Activated T-cell treated with anti-CD3 and anti-CD28 coated beads, Interleukin-2, amount 50 U/mL, for 48 hours (primary cell): ENCODE data around the gene SHC1.

Source experiments
- DNase-seq, 2 experiments: peaks; one replicate each; pipeline ENCODE4 v3.0.0-alpha.2; 2020

SHC1 gene

DNA sequence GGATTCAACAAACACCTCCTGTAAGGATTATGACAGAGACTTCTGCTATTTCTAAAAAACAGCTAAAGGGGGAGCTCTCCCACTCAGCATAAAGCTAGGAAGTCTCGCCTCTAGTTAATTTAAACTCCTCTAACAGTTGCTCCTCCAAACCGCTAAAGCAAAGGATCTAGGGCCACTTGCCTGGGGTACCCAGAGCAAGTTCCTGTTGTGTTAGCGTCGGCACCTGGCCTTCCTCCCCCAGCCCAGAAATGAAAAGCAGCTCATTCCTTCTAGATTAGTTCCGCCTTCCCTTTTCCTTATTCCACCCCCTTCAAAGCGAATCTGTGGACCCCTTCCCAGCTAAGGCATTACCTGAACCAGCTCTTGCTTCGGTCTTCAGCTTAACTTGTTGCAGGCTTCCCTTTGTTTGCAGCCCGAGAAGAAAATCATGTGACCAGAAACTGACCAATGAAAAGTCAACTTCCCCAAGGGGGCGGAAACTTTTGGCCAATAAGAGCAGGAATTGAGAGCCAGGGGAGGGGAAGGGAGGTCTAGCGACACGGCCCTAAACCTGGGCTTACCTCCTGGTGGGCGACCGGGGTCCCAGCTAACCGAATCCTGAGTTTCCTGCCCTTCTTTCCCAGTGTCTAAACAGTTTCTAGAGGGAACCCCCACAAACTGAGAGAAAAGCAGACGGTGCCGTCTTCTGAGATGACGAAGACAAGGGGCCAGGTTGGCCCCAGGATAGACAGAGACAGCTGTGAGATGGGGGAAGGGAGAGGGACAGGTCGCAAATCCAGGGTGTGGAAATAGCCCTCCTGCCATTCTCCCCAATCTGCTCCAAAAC is 14.6 kb downstream of the SHC1 start, which contains the start of gene PBXIP1:
Gene PBXIP1, minus strand, starts transcription at position 382 of the 826 bp plus-strand sequence. CDS start 2,378 bp downstream, outside the sequence.
- peak; percentile 85 to 88 for DNase-seq

DNA sequence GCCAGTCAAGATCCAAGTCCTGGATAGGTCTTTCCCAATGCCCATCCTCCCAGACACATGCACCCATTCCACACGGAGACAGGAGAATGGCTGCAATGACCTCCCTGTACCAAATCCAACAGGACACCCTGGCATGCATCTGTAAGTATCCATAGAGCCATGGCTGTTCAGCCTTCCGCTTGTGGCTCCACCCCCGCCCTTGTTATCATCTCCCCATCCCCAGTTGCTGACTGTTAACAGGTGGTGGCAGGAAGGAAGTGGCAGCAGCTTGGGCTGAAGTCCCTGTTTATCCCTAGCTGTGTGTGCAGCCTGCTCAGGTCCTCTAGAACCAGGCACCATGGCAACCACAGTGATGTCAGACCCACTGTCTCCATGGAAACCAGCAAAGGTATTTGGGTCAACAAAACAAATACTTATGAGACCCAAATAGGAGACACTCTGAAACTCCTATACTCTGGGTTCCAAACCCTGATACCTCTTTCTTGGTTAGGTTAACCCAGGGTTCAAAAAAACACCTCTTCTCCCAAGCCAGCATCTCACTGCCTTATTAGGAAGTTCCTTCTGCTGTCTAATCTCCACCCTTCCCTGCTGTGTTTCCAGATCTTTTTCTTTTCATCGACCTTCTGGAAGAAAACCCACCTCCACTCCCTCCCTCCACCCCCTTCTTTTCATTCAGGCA is 15.4 kb downstream of the SHC1 start:
- peak; percentile 78 to 82 for DNase-seq

DNA sequence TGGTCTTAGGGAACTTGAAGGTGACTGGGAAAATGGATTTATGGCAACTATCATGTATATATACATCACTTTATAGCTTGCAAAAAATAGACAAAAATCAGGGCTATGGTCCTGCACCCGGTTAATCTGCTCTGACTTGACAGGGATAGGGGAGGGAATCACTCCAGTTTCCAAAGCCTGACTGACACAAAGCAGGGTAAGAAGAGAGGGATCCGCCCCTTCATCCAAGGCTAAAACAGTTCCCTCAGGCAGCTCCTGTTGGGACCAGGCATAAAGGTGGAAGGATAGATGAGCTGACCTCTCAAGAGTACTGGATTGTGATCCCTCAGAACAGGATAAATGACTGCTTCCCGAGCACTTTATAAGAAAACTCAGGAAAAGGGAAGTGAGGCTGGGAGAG is 16.0 kb downstream of the SHC1 start:
- DNase-seq, result no peak

DNA sequence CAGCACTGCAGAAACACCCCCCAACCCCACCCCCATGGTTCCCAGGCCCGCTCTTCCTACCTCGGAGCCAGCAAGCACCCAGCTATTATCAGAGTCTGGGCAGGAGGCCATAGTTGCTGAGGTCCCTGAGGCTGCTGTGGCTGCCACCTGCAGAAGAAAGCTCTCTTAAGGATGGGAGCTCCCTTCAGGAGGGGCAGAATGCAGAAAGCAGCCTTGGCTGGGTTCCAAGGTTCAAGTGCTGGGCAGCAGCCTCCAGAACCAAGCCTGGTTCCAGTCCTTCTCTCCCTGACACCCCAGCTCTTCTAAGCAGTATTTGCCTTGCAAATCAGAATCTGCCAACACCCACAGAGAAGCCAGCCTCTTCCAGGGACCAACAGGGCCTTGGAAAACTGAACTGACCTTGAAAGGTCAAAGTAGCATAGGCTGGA is 16.9 kb downstream of the SHC1 start:
- DNase-seq, result no peak

DNA sequence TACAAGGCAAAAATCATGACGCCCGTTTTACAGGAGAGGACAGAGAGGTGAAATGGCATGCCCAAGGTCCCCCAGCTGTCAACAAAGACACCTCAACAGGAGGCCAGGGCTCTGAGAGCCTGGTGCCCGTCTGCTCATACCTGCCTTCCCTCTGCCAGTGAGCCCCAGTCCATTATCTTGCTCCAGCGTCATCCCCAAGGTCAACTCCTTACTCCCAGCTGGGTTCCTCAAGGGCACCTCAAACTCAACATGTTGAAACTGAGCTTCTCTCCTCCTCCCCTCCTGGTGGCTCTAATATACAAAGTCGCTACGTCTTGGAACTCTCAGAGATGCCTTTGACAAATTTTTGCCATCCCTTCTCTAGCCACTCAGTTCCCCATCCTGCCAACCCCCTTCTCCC is 17.9 kb downstream of the SHC1 start:
- DNase-seq, result no peak

DNA sequence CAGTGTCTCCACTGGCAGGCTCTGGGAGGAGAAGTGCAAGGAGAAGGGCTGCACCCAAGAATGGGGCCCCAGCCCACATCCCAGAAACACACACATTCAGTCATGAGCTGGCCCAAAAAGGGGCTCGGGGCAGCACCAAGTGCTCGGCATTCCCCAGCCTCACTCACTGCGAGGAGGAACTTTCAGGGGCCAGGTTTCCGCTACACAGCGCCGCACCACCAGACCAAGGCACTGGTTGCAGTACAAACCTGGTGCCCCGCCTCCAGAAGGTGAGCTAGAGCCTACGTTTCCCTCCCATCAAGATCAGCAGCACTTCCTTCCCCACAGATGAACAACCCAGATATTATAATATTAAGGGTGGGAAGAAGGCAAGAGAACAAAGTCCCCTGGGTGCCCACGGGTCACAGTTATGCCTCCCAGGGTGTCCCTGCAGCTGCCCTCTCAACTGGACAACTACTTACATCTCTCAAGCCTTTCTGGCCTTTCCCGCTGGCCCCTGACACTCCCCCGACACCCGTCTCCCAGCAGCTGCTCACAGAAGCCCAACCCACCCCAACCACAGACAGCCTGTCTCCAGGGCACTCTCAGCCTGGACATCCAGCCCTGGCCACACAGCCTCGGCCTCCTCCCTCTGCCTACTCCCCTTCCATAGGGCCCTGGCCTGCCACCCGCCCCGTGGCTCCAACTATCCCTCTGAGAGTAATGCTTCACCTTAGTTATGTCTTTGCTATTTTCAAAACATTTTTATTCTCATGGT is 18.5 kb downstream of the SHC1 start:
- DNase-seq, result peak; percentile 70 to 71

DNA sequence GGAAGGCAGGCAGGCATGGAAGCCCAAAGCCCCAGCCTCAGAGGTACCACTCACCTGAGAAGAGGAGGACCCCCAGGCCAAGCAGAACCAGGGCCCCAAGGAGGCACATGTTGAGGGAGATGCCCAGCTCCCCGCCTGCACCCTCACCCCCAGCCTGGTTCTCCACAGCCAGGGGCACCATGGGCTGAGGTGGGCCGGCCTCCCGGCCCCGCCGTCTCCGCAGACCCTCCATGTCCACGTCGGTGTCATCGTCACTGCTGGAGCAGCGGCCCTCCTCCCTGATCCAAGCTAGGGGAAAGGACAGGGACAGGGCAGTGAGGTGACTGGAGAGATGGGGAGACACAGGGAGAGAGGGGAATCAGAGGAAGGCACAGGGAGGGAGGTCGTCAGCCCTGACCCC is 22.5 kb downstream of the SHC1 start:
- DNase-seq, result no peak

DNA sequence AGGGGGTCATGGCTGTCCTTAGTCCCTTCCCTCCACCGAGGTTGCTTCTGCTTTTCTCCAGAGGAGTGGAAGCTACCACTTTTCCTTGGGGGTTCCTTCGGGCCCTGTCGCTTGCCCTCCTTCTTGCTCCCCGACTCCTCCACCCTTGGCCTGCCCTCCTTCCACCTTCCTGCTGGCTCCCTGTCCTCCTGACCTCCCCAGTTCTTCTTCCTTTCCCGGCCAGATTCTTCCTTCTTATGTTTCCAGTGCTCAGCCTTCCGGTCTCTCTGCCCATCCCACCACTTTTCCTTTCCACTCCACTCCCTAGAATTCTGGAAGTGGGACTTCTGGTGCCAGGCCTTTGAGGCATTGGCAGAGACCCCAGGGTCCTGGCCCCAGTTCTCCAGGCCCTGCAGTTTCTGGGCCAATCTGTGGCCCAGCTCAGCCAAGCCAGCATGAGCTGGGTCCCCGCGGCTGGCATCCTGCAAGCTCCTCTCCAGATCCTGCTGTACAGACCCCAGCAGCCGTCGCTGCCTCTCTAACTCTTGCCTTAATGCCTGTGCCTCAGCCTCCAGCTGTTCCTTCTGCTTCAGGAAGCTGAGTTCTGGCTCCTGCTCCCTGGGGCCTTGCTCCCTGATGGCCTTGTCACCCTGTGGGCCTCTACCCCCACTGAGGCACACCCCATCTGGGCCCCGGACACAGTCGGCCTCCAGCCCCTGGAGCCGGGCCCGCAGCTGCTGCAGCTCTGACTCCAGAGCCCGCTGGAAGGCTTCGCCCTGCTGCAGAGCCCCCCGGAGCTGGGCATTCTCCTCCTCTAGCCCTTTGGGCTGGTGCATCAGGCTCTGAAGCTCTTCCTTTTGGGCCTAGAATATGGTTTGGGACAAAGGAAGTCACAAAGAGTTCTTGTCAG is 24.3 kb downstream of the SHC1 start:
- no peak for DNase-seq

DNA sequence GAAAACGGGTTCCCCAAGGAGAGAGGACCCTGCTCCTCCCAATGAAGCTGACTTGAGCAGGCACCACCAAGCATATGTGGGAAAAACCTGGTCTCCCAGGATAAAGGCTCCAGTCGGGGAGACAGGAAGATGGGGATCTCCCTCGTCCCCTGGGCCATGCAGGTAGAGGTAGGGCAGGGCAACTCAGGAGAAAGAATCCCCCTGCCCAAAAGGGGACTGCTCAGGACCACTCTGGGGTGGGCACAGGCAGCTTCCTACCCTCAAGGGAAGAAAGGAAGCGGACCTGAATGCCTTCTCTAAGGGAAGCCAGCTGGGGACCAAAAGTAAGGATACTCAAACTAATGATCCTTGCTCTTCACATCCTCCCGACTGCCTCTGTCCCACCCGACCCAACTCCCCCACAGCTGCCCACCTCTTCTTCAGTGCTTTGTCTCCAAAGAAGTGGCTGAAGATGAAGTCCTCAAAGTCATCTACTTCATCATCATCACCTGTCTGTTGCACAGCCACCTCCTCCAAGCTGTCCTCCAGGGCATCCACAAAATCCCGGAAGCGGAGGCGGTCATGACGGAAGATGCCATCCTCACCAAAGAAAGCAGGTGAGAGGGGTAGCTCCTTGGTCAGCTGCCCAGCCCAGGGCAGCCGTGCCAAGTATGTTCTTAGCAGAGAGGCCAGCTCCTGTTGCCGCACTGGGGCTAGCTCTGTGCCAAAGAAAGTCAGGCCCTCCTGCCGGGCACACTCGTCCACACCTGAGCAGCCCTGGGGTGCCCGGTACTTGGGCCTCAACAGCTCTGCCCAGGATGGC is 25.2 kb downstream of the SHC1 start:
- no peak for DNase-seq

DNA sequence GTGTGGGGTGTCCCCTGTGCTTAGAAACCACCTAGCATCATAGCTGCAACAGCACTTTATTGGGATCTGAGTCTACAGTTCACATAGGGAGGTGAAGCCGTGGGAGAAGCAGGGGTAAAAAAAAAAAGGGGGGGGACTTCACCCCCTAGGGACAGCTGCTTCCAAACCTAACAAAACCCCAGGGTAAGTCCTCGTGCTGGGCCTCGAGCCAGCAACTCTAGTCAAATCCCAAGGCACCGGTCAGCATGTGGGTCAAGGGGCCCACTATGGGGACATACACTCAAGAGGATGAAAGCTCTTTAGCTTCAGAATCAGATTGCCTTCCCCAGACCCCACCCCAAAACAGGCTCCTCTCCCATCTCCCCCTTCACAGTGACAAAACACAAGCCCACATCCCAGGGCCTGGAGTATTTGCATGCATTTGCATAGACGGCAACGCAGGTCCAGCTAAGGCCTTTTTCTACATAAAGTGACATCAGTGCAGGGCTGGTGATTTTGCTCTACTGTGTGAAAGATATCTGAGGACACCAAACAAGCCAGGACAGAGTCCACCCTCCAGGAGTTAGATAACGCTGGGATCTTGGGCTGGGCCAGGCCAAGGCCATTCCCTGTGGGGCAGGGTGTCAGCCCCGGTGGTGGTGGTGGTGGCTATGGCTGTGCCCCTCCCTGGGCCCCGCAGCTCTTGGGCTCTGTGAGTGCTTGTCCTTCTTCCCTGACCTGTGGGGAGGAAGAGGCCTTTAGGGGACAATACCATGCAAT is 26.0 kb downstream of the SHC1 start:
- no peak for DNase-seq

DNA sequence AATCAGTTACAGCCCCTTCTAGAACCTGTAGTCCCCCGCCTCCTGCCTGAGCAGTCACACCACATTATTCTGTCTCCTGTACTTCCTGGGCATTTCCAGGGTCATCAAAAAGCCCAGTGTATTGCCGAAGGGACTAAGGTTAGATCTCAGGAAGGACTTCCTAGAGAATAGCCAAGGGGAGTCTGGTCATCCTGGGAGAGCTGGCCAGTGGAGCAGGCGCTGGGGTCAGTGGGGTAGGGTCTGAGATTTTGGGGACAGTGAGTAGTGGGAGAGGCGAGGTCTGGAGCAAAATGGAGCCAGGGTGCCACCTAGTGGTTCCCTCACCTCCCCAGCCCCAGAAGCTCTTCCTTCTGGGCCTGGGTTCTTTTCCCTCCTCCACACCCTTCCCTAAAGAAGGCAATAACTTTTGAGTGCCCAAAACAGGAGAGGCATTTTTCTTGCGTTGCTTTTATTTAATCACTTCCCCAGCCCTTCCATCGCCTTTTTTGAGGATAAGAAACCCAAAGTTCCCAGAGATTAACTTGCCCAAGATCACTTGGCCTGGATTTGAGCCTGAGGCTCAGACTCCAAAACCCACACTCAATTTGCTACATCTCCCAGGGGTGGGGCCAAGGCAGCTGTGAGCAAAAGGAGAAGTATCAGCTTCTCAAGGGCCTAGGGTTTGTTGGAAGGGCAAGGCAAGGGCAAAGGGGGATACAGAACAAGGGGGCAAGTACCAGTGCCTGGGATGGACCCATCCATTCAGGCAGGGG is 26.7 kb downstream of the SHC1 start:
- DNase-seq, result peak; percentile 53 to 63

DNA sequence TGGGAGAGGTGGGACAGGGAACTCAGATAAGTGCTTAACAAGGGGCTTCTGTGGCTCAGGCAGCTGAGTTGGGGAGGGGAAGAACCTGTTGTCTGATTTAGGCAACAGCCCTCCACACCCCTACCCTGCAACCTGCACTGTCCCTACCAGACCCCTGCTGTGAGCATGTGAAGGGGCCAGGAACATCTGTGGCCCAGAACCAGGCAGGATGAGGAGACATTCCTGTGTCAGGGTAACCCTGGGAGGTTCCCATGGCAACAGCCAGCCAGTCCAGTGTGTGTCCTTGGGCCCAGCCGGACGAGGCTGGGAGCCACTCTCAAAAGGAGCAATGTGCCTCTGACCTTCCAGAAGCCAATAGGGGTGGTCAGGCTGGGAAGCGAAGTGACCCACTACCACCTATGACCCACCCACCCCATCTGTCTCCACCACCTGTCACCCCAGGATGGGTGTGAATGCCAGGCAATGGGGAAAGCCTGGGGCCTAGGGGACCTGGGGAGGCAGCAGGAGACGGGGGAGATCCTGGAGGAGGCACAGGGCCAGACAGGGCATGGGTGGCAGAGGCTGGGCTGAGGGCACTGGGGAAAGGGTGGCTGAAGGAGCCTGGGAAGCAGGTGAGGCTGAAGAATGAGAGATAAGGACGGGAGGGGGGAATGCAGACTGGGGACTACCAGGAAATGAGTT is 29.1 kb downstream of the SHC1 start:
- DNase-seq, result no peak

DNA sequence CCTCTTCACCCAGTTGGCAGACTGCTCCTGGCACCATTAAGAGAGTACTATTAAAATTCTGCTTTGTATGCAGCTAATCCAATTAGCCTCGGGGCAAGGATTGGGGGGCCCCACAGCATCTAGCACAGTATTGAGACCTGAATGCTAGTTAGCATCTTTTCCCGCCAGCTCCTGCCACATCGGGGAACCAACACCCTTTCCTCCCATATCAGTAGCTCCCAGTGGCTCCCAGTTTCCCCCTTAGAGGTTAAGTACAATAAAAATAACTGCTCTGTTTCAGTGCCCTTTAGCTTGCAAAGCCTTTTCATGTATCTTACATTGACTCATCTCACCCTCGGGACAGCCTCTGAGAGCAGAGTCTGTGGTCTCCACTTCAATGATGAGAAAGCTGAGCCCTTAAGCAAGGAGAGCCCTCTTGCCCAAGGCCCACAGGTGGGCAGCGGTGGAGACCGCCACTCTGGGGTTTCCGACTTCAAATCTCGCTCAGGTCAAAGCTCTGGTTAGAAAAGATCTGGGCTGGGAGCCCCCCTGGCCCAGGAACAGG is 29.8 kb downstream of the SHC1 start:
- peak; percentile 40 to 43 for DNase-seq

DNA sequence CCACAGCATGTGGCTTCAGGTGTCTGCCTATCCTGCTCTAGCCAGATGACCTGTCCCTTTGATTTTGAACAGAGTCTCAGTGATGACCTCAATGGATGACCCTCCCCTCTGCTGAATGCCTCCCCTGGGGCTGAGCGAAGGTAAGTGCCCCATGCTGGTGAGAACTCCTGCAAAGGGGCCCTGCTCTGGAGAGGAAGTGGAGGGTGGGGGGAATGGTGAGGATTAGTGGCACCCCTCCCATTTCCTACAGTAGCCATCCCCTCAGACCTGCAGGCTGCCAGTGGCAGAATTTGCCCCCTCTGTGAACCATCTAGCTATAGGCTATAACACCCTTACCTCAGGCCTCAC is 30.4 kb downstream of the SHC1 start:
- no peak for DNase-seq

DNA sequence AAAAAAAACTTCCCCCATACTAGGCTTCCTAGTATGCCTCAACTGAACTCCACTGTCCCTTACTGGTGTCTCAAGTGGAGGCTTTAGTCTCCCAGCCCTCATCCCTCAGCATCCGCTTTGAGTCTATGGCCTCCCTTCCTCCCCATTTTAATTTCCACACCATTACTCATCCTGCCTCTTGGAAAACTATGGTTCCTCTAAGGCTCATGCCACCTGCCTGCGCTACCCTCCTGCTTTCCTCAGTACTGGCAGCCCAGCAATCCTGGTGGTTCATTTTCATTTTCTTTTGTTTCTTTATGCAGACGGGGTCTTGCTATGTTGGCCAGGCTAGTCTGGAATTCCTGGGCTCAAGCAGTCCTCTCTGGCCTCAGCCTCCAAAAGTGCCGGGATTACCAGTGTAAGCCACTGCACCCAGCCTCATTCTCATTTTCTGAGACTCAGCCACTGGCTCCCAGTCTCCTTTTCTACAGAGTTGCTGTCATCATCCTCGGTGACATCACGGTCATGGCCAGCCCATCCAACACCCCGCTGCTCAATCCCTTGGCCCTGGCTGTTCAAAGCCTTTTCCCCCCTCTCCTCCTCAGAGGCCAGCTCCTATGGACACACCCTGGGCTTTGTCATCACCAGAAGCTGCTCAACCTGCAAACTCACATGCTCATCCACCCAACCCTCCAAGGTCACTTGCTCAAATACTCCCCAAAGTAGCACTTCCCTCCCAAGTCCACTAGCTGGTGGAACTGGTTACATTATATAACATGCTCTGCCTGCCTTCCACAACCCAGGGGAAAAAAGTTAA is 31.7 kb downstream of the SHC1 start:
- no peak for DNase-seq

DNA sequence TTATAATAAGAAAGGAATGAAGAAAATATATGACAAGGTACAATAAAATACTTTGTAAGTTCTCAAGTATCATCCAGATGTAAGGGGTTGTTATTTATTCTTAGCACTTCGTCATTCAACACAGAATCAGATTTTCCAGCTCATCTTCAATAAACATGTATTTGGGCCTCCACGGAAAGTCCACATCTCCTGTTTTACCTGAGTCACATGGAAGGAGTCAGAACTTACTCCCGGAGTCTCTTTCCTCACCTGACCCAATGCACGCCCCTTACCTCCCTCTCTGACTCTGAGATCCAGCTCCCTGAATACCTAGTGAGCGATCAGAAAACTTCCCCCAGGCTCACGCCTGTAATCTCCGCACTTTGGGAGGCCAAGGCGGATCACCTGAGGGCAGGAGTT is 32.6 kb downstream of the SHC1 start:
- DNase-seq, result no peak

DNA sequence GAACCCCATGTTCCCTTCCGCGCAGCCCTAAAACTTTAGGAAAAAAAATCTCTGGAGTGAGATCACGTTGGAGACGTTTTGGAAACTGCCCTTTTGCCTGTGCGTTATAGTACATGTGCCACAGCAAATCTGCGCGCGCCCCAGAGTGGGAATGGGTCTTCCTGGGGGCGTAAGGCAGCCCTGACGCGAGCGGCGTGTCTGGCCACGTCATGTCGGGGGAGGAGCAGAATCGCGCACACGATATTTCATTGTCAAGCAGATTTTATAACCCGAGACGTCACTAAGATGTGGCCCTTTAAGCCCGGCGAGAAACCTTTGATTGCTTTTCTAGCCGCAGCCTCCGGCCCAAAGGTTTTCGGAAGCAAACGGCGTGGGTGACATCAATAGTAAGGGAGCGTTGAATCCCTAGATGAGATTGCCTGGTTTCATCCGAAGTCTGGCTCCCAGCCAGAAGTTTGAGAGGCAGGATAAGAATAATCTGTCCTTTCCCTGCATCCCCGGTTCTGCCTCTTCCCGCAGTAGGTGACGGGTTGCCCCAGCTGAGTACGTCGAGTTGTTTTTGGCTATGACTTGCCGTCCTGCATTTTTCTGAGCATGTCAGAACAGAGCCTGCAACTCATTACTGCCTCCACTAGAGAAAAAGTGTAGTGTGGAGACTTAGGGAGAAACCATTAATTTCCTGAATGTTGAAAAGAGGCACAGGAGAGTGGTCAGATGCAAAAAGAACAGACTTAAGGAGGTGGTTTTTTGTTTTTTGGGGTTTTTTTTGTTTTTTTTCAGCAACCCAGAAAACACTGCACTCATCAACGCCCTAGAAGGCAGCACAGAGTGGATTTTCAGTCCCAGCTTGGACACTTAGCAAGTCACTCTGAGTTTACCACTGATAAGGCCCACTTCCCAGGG is 33.2 kb downstream of the SHC1 start:
- DNase-seq, result peak; percentile 92 to 93
